Activated CD8-positive, alpha-beta T cell treated with anti-CD3 and anti-CD28 coated beads, Interleukin-2, amount 10 ng/mL, durations not matched to agents 7 days and 5 days (primary cell): ENCODE results near the gene B3GNT5. TPM values are rescaled to one million over a fixed set of nuclear protein-coding genes. Genes with fewer than 3 reads are reported as not detected.

Source experiments
- ATAC-seq: fragments of 150-1000 bp; cut with Tn5 transposase; one replicate; pipeline ENCODE4 v1.10.0; 2021; ENCODE audit warnings: moderate library complexity
- CTCF ChIA-PET: fragments of 350-600 bp; sonication (Branson Sonifier 250); formaldehyde crosslinking; loops from one replicate; lab custom pipeline; 2021; ENCODE audit warnings: antibody characterized with exemption; lab: Charles Lee
- POLR2A ChIA-PET: fragments of 350-600 bp; sonication (Branson Sonifier 250); formaldehyde crosslinking; loops from one replicate; lab custom pipeline; 2021; ENCODE audit warnings: antibody characterized with exemption; lab: Charles Lee
- DNase-seq: peaks from one replicate; pipeline ENCODE4 v3.0.0-alpha.2; 2020
- H3K27ac Mint-ChIP-seq: one replicate; pipeline ENCODE4 v1.8.0; 2021; ENCODE audit warnings: mild to moderate bottlenecking, mixed read lengths
- H3K27me3 Mint-ChIP-seq: one replicate; pipeline ENCODE4 v1.8.0; 2021; ENCODE audit warnings: low read depth, mixed read lengths
- H3K36me3 Mint-ChIP-seq: one replicate; pipeline ENCODE4 v1.8.0; 2021; ENCODE audit warnings: low read depth, mixed read lengths
- H3K4me1 Mint-ChIP-seq: one replicate; pipeline ENCODE4 v1.8.0; 2021; ENCODE audit warnings: low read depth, mixed read lengths
- H3K4me3 Mint-ChIP-seq: one replicate; pipeline ENCODE4 v1.8.0; 2021; ENCODE audit warnings: mild to moderate bottlenecking, mixed read lengths
- H3K9me3 Mint-ChIP-seq: one replicate; pipeline ENCODE4 v1.8.0; 2022; ENCODE audit warnings: mixed read lengths; ENCODE audit not compliant: insufficient read depth
- total RNA-seq, 2 experiments: library from RNA; stranded (reverse); gene quantifications; one replicate each; pipeline ENCODE4 v1.2.3, GENCODE V29; 2021

The B3GNT5 gene
- total RNA-seq, 2 experiments from 2014 or later: 0.86 to 1.4 TPM

- peaks cover 11% of the 10 kb centered on the region for H3K36me3 Mint-ChIP-seq
- H3K27ac Mint-ChIP-seq: no peak overlapping the region
- no peak overlapping the region for H3K4me3 Mint-ChIP-seq
- ChIA-PET CTCF (no interaction called here), POLR2A (no interaction called here)
- peaks cover 2% of the 10 kb centered on the region for H3K4me1 Mint-ChIP-seq
- no peaks in the 10 kb centered on the region for H3K9me3 Mint-ChIP-seq
- no peaks in the 10 kb centered on the region for H3K27me3 Mint-ChIP-seq
- no peak for ATAC-seq
- no peak for DNase-seq
Measured at GRCh38 chr3:183313351-183313750, 60.3 kb downstream of the B3GNT5 start.

- no peaks in the 10 kb centered on the region for H3K27me3 Mint-ChIP-seq
- ChIA-PET CTCF (no interaction called here), POLR2A (no interaction called here)
- no peak overlapping the region for H3K4me3 Mint-ChIP-seq
- peaks cover 11% of the 10 kb centered on the region for H3K36me3 Mint-ChIP-seq
- peaks cover 5% of the 10 kb centered on the region for H3K4me1 Mint-ChIP-seq
- H3K27ac Mint-ChIP-seq: no peak overlapping the region
- ATAC-seq (no peak), DNase-seq (no peak)
- no peaks in the 10 kb centered on the region for H3K9me3 Mint-ChIP-seq
Measured at GRCh38 chr3:183313764-183314163, 60.7 kb downstream of the B3GNT5 start.

- Mint-ChIP-seq H3K4me3 (no peak overlapping the region), H3K36me3 (peaks cover 8% of the 10 kb centered on the region), H3K27ac (no peak overlapping the region), H3K27me3 (no peaks in the 10 kb centered on the region), H3K9me3 (no peaks in the 10 kb centered on the region), H3K4me1 (peaks cover 18% of the 10 kb centered on the region)
- no peak for DNase-seq
- ChIA-PET POLR2A (interaction anchor here (0.7 kb wide), 1 partner anchor 27 kb away, joined by 3 read pairs; no protein-coding TSS in a partner anchor), CTCF (interaction anchor here (0.6 kb wide), 1 partner anchor 11 kb away, joined by 3 read pairs; no protein-coding TSS in a partner anchor)
- ATAC-seq: no peak
Measured at GRCh38 chr3:183315739-183316138, 62.7 kb downstream of the B3GNT5 start.

GRCh38 chr3:183317271-183317670 is 64.2 kb downstream of the B3GNT5 start:
- Mint-ChIP-seq H3K36me3 (peaks cover 6% of the 10 kb centered on the region), H3K9me3 (no peaks in the 10 kb centered on the region), H3K4me1 (peaks cover 19% of the 10 kb centered on the region), H3K4me3 (no peak overlapping the region), H3K27me3 (no peaks in the 10 kb centered on the region), H3K27ac (no peak overlapping the region)
- DNase-seq (no peak), ATAC-seq (no peak)
- ChIA-PET POLR2A (no interaction called here), CTCF (no interaction called here)

GRCh38 chr3:183317886-183318865 is 65.1 kb downstream of the B3GNT5 start:
- DNase-seq: no peak
- POLR2A ChIA-PET: no interaction called here
- ATAC-seq: no peak
- Mint-ChIP-seq H3K4me1 (peaks cover 19% of the 10 kb centered on the region), H3K27me3 (no peaks in the 10 kb centered on the region), H3K36me3 (peaks cover 6% of the 10 kb centered on the region), H3K9me3 (no peaks in the 10 kb centered on the region), H3K27ac (no peak overlapping the region), H3K4me3 (no peak overlapping the region)
- CTCF ChIA-PET: no interaction called here

GRCh38 chr3:183318877-183319276 is 65.8 kb downstream of the B3GNT5 start:
- H3K9me3 Mint-ChIP-seq: no peaks in the 10 kb centered on the region
- ATAC-seq (peak; percentile 23), DNase-seq (peak; percentile 28)
- H3K36me3 Mint-ChIP-seq: peaks cover 6% of the 10 kb centered on the region
- H3K27ac Mint-ChIP-seq: no peak overlapping the region
- H3K4me1 Mint-ChIP-seq: peaks cover 19% of the 10 kb centered on the region
- ChIA-PET POLR2A (interaction anchor here (0.9 kb wide), 1 partner anchor 54 kb away, joined by 3 read pairs; no protein-coding TSS in a partner anchor), CTCF (interaction anchor here (1.0 to 2.1 kb wide), 4 partner anchors 17 to 565 kb away, joined by 3 to 6 read pairs (median 4); partner anchors contain the start of gene PARL)
- no peaks in the 10 kb centered on the region for H3K27me3 Mint-ChIP-seq
- no peak overlapping the region for H3K4me3 Mint-ChIP-seq

- ChIA-PET CTCF (interaction anchor here (1.0 to 2.1 kb wide), 5 partner anchors 18 to 565 kb away, joined by 3 to 6 read pairs (median 3); partner anchors contain the start of gene PARL), POLR2A (interaction anchor here (0.9 kb wide), 1 partner anchor 54 kb away, joined by 3 read pairs; no protein-coding TSS in a partner anchor)
- DNase-seq: no peak
- peak; percentile 60 for ATAC-seq
- Mint-ChIP-seq H3K9me3 (no peaks in the 10 kb centered on the region), H3K27ac (peak overlapping the region; percentile 27), H3K4me1 (peaks cover 19% of the 10 kb centered on the region), H3K36me3 (peaks cover 6% of the 10 kb centered on the region), H3K4me3 (no peak overlapping the region), H3K27me3 (no peaks in the 10 kb centered on the region)
Measured at GRCh38 chr3:183319371-183319770, 66.3 kb downstream of the B3GNT5 start.

Other genes with a start within 250 kb of the B3GNT5 start
- gene MCCC1, start 153.8 kb upstream of the B3GNT5 start, total RNA-seq: 10 to 100 TPM; 30.1 to 32.7 TPM
- gene LAMP3, start 90.5 kb upstream of the B3GNT5 start, total RNA-seq: 10 to 100 TPM; 14.3 to 15.2 TPM
- 1 to 10 TPM; 7.2 to 7.5 TPM for gene MCF2L2, start 175.4 kb downstream of the B3GNT5 start, total RNA-seq